ENCODE data around the gene REG4. TPM values are rescaled to one million over a fixed set of nuclear protein-coding genes. Genes with fewer than 3 reads are reported as not detected.

REG4 gene
- total and polyA plus RNA-seq, 10 of the 15 experiments (the other 5 are each of a cell fraction or from before 2014, with no cell fraction given): not detected

- TF ChIP-seq CEBPZ (IDR thresholded peaks at IDR 0.05; ENCODE audit: low read depth, low read length) (no peak), HDAC6 (IDR thresholded peaks at IDR 0.05; ENCODE audit: unreplicated experiment) (no peak), ZNF217 (IDR thresholded peaks at IDR 0.05) (no peak), RCOR1 (conservative IDR thresholded peaks at IDR 0.05; ENCODE audit: low read depth, low read length) (no peak), SMC3 (IDR thresholded peaks at IDR 0.05; ENCODE audit: borderline replicate concordance, low read length) (no peak), RB1 (IDR thresholded peaks at IDR 0.05; ENCODE audit: borderline replicate concordance) (no peak)
Measured at GRCh38 chr1:119811387-119811786, at the start of gene REG4 (continued).

- intact Hi-C loops (cut with micrococcal nuclease; ENCODE audit: unreplicated experiment): no loop called here
- FAIRE-seq: no peak
- CTCF ChIA-PET: no interaction called here
Measured at GRCh38 chr1:119859647-119860046, 48.4 kb upstream of the REG4 start.

More at GRCh38 chr1:119859647-119860046, 48.4 kb upstream of the REG4 start:
- no peak for TF ChIP-seq RCOR1 (conservative IDR thresholded peaks at IDR 0.05; ENCODE audit: low read depth, low read length)
- no peak for TF ChIP-seq CHD4 (IDR thresholded peaks at IDR 0.05)
- no peak for TF ChIP-seq SMC3 (IDR thresholded peaks at IDR 0.05; ENCODE audit: borderline replicate concordance, low read length)
- no peak for TF ChIP-seq CREM (IDR thresholded peaks at IDR 0.05; ENCODE audit: low read depth)
- no peak for TF ChIP-seq KLF5 (IDR thresholded peaks at IDR 0.05; ENCODE audit: partially characterized antibody)
- TF ChIP-seq NFYA (IDR thresholded peaks at IDR 0.05; ENCODE audit: borderline replicate concordance, low read depth, low read length): no peak
- no peak for TF ChIP-seq EZH2 (IDR thresholded peaks at IDR 0.05; ENCODE audit: borderline replicate concordance, control insufficient read depth, low read depth, low read length)
- no peak for TF ChIP-seq EGR1 (IDR thresholded peaks at IDR 0.05; ENCODE audit: borderline replicate concordance in 1 of 2, low read depth in 2 of 2, low read length in 2 of 2)
- no peak for TF ChIP-seq BCL3 (IDR thresholded peaks at IDR 0.05; ENCODE audit: borderline replicate concordance, insufficient read depth, low read depth, low read length, poor library complexity, severe bottlenecking)
- no peak for TF ChIP-seq MEF2A (IDR thresholded peaks at IDR 0.05; ENCODE audit: insufficient read depth, low read depth, low read length)
- no peak overlapping the region for H3K9ac ChIP-seq (ENCODE audit: control insufficient read depth, insufficient read depth, low read length)
- WGBS (ENCODE audit: insufficient coverage, insufficient replicate concordance, low lambda C conversion rate, missing lambda C conversion rate): 20% methylated on average over 4 of the region's 4 CpGs
- H3K36me3 ChIP-seq (ENCODE audit: control insufficient read depth in 2 of 2, insufficient read depth in 2 of 2, low read length in 1 of 2): no peaks in the 10 kb centered on the region
- H3K27me3 ChIP-seq (replicated peaks in 1 of 2; ENCODE audit: control insufficient read depth in 2 of 2, insufficient read depth in 2 of 2, low read length in 1 of 2): no peaks in the 10 kb centered on the region; a peak in 1 of 4 replicates
- no peak overlapping the region for H2AFZ ChIP-seq (ENCODE audit: control insufficient read depth, low read depth, low read length)
- no peak overlapping the region for H3K4me2 ChIP-seq (ENCODE audit: control insufficient read depth, insufficient read depth)
- RAD21 ChIA-PET (ENCODE audit: unreplicated experiment): no interaction called here
- H3K9me3 ChIP-seq (replicated peaks; ENCODE audit: control insufficient read depth, insufficient read depth, low read length): no peaks in the 10 kb centered on the region
- in situ Hi-C loops (cut with MboI): no loop called here
- no peaks in the 10 kb centered on the region for H3K79me2 ChIP-seq (ENCODE audit: control insufficient read depth, insufficient read depth, low read length)
- no peaks in the 10 kb centered on the region for H3K4me1 ChIP-seq (ENCODE audit: control insufficient read depth, insufficient read depth, low read length)
- no peak for ATAC-seq
- H4K20me1 ChIP-seq (ENCODE audit: control insufficient read depth, insufficient read depth): no peaks in the 10 kb centered on the region
- H3K4me3 ChIP-seq: no peak overlapping the region
- H3K27ac ChIP-seq (ENCODE audit: control insufficient read depth, insufficient read depth): no peak overlapping the region
- BruUV-seq (replicated peaks): no TSS peak
- POLR2A ChIA-PET: no interaction called here
- no peak for DNase-seq (ENCODE audit: low read depth, low spot score)
- SMC1A ChIA-PET (ENCODE audit: uncharacterized antibody, unreplicated experiment): no interaction called here

Measured in GM12878 (cell line).